AG08396 (cell line): ENCODE data around the gene FOXP1.

ENCODE experiments used
- DNase-seq: peaks from one replicate; pipeline ENCODE4 v3.0.0; 2012; ENCODE audit warnings: low spot score, mixed read lengths

Gene FOXP1

GRCh38 chr3:71397046-71397445, 186.5 kb downstream of the FOXP1 start:
- DNase-seq = peak; percentile 29

- DNase-seq = peak; percentile 15
Observed at GRCh38 chr3:71395927-71396695, 187.4 kb downstream of the FOXP1 start.

GRCh38 chr3:71395470-71395869, 188.1 kb downstream of the FOXP1 start:
- no peak for DNase-seq

- no peak for DNase-seq
Observed at GRCh38 chr3:71393745-71394144, 189.8 kb downstream of the FOXP1 start.

- DNase-seq = no peak
Observed at GRCh38 chr3:71393093-71393492, 190.4 kb downstream of the FOXP1 start.

- no peak for DNase-seq
Observed at GRCh38 chr3:71392251-71392650, 191.3 kb downstream of the FOXP1 start.

GRCh38 chr3:71391361-71391760, 192.2 kb downstream of the FOXP1 start:
- no peak for DNase-seq

GRCh38 chr3:71389911-71390573, 193.5 kb downstream of the FOXP1 start:
- DNase-seq = peak; percentile 36

- DNase-seq = no peak
Observed at GRCh38 chr3:71389191-71389590, 194.3 kb downstream of the FOXP1 start.

- no peak for DNase-seq
Observed at GRCh38 chr3:71388535-71389120, 194.9 kb downstream of the FOXP1 start.

GRCh38 chr3:71387586-71387985, 195.9 kb downstream of the FOXP1 start:
- DNase-seq = no peak

- no peak for DNase-seq
Observed at GRCh38 chr3:71384837-71385716, 198.5 kb downstream of the FOXP1 start.

- no peak for DNase-seq
Observed at GRCh38 chr3:71384388-71384787, 199.1 kb downstream of the FOXP1 start.

- no peak for DNase-seq
Observed at GRCh38 chr3:71380096-71380495, 203.4 kb downstream of the FOXP1 start.

GRCh38 chr3:71378509-71378908, 205.0 kb downstream of the FOXP1 start:
- no peak for DNase-seq

- no peak for DNase-seq
Observed at GRCh38 chr3:71376911-71377310, 206.6 kb downstream of the FOXP1 start.

GRCh38 chr3:71376503-71376902, 207.0 kb downstream of the FOXP1 start:
- DNase-seq = no peak

- no peak for DNase-seq
Observed at GRCh38 chr3:71374582-71374981, 208.9 kb downstream of the FOXP1 start.

GRCh38 chr3:71372911-71373637, 210.5 kb downstream of the FOXP1 start:
- DNase-seq = no peak

GRCh38 chr3:71372241-71372768, 211.2 kb downstream of the FOXP1 start:
- no peak for DNase-seq

GRCh38 chr3:71371282-71371681, 212.2 kb downstream of the FOXP1 start:
- no peak for DNase-seq
